MM.1S (cell line): Measurements from ENCODE around the gene CASP2.

Source experiments
- CTCF ChIP-seq: fragments of 300-600 bp; sonication (generic); IDR thresholded peaks from 2 replicates; pipeline ENCODE4 v1.5.1; 2016; ENCODE audit warnings: antibody characterized with exemption, low read length, mixed read lengths
- EZH2 ChIP-seq: fragments of 300-600 bp; sonication (generic); optimal IDR thresholded peaks from 2 replicates; pipeline ENCODE3; 2017; ENCODE audit warnings: low read depth, mild to moderate bottlenecking, antibody characterized with exemption, low read length, mixed read lengths

GRCh38 chr7:143343596-143343995 lies 55.4 kb downstream of the CASP2 start:
- TF ChIP-seq CTCF (no peak), EZH2 (no peak)
